IPS-18c (cell line): ENCODE measurements around the gene SNRPF.

ENCODE experiments used
- H3K4me3 ChIP-seq: 2 replicates; pipeline ENCODE4 v1.7.0; 2013; ENCODE audit warnings: low read depth, mild to moderate bottlenecking, low read length, moderate library complexity; ENCODE audit not compliant: insufficient read depth
- H3K9me3 ChIP-seq: one replicate; pipeline ENCODE4 v1.6.1; 2013; ENCODE audit warnings: mild to moderate bottlenecking, low read length, moderate library complexity; ENCODE audit not compliant: control insufficient read depth, insufficient read depth

Gene SNRPF

GRCh38 chr12:95851606-95852005 is 7.1 kb upstream of the SNRPF start:
- H3K4me3 ChIP-seq: no peak overlapping the region

GRCh38 chr12:95852133-95852532 is 6.6 kb upstream of the SNRPF start:
- H3K4me3 ChIP-seq: no peak overlapping the region

More at GRCh38 chr12:95851606-95852005, 7.1 kb upstream of the SNRPF start:
- no peaks in the 10 kb centered on the region for H3K9me3 ChIP-seq

GRCh38 chr12:95857156-95857555 is 1.6 kb upstream of the SNRPF start:
- Histone ChIP-seq H3K4me3 (no peak overlapping the region; the same call in 1 of the 2 replicates), H3K9me3 (no peaks in the 10 kb centered on the region)

More at GRCh38 chr12:95852133-95852532, 6.6 kb upstream of the SNRPF start:
- H3K9me3 ChIP-seq: no peaks in the 10 kb centered on the region

DNA sequence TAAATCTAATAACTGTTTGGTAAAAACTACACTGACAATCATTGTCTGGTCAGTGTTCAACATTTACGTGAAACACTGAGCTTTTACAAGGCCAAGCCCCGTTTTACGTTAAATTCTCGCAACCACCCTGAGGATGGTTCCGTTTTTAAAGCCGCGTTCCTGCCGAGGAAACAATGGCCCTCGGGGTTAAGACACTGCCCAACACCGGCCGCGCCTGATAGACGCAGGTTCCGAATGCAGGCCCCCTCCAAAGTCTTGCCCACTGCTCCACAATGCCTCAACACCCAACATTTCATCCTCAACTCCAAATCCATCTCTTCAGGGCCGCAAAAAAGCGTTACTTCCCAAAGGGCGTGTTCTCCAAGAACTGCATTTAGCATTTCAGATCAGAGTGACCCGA is 953 bp upstream of the SNRPF start:
- H3K4me3 ChIP-seq: peak overlapping the region; percentile 74
- no peaks in the 10 kb centered on the region for H3K9me3 ChIP-seq

GRCh38 chr12:95859344-95859816 is 628 bp downstream of the SNRPF start:
- Histone ChIP-seq H3K9me3 (no peaks in the 10 kb centered on the region), H3K4me3 (peak overlapping the region; percentile 74)

DNA sequence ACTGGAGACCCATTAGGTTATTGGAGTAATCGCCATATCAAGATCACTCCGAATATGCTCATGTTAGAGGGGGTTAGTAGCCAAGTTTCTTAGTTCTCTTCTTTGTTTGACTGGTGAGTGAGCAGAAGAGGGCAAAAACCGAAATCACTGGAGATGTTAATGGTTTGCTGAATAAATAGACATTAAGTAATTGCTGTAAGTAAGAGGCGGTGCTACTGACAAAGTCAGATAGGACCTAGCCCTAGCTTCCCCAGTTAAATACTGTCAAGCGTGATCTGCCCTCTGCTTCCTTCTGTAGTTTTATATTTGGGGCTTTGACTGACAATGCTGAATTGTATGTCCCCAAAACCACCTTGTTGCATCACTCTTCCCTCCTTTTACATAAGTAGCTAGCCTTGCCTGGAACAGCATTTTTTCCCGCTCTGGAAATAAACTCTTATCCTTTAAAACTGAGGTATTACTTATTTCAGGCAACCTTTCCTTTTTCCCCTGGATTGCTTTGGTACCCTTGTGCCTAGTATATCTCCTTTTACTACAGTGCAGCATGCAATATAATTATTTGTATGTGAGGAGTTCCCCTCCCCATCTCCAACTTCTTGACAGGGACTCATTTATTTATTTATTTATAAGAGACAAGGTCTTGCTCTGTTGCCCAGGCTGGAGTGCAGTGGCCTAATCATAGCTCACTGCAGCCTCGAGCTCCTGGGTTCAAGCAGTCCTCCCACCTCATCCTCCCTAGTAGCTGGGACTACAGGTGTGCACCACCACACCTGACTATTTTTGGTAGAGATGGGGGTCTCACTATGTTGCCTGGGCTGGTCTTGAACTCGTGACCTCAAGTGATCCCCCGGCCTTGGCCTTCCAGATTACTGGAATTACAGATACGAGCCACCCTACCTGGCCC is 1.4 kb downstream of the SNRPF start:
- Histone ChIP-seq H3K4me3 (peak overlapping the region; percentile 74), H3K9me3 (no peaks in the 10 kb centered on the region)

DNA sequence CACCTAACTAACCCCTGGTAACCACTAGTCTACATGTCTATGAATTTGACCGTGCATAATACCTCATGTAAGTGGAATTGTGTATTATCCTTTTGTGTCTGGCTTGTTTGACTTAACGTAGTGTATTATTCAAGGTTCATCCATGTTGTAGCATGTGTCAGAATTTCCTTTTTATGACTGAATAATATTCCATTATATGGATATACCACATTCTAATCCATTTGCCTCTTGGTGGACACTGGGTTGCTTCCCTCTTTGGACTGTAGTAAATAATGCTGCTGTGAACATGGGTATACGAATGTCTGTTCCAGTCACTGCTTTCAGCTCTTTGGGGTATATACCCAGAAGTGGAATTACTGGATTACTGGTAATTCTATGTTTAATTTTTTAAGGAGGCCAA is 3.3 kb downstream of the SNRPF start:
- Histone ChIP-seq H3K9me3 (no peaks in the 10 kb centered on the region), H3K4me3 (no peak overlapping the region)

DNA sequence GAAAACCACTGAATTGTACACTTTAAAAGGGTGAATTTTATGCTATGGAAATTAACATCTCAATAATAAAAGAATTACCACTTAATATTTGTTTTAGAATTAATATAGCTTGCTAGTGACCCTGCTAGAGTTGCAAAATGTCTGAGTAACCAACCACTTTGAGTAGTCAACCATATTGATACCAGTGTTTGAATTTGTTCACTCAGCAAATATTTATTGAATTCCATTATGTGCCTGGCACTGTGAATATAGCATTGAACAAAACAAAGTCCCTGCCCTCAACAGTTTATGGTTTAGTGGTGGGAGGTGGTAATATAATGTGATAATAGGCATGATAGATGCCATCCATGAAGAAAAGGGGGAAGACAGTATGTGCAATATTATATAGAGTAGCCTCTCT is 4.6 kb downstream of the SNRPF start:
- Histone ChIP-seq H3K4me3 (no peak overlapping the region), H3K9me3 (no peaks in the 10 kb centered on the region)

GRCh38 chr12:95870897-95871296 is 12.1 kb downstream of the SNRPF start:
- H3K9me3 ChIP-seq: no peaks in the 10 kb centered on the region

DNA sequence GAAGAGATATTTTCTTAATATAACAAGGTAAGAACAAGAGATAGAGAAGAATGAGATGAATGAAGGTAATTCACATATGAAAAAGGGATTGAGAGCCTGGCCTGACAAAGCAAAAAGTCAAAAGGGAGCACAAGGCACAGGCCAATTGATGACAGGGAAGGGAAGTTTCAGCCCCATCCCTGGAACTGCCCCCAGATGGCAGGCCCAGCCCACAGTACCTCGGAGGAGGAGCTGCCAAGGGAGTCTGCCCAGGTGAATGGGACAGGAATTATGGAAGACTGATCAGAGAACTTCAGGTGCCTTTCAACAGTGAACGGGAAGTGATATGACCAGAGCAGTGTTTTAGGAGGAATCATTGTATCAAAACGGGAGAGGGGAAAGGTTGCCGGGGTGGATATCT is 15.7 kb downstream of the SNRPF start:
- no peak overlapping the region for H3K4me3 ChIP-seq
- no peaks in the 10 kb centered on the region for H3K9me3 ChIP-seq

More at GRCh38 chr12:95870897-95871296, 12.1 kb downstream of the SNRPF start:
- no peak overlapping the region for H3K4me3 ChIP-seq

DNA sequence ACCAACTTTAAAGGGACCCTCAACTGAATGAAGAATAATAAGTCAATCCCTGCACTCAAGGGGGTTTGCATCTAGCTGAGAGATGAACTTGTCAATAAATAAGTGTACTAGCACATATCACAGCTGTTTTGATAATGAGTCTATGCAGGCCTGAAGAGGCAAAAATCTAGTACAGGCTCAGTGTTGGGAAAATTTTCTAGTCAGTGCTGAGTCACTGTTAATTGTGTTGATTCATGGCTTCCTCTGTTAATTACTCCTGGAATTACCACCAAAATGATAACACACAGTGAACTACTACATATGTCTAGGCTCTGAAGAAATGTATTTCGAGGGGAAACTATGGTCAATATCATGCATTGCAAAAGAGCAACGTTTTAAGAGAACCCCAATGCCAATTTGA is 18.9 kb downstream of the SNRPF start:
- H3K4me3 ChIP-seq: no peak overlapping the region
- peaks cover 2% of the 10 kb centered on the region for H3K9me3 ChIP-seq

DNA sequence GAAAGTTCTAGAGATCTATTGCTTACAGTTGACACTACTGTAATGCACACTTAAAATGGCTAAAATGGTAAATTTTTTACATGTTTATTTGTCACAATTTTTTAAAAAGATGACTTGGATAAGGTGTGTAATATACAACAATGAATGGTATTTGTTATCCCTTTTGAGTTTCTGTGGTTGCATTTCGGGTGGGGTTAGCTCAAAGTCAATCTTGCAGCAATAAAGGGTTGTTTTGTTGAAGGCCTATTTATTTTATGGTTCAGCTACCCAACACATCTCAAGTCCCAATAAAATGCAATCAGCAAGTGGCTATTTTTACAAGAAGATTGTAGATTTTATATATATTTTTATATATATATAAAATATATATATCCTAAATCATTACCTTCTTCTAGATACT is 22.1 kb downstream of the SNRPF start:
- no peak overlapping the region for H3K4me3 ChIP-seq
- H3K9me3 ChIP-seq: peaks cover 2% of the 10 kb centered on the region

- Histone ChIP-seq H3K9me3 (peaks cover 2% of the 10 kb centered on the region), H3K4me3 (no peak overlapping the region)
Measured at GRCh38 chr12:95881331-95881955, 22.7 kb downstream of the SNRPF start.

GRCh38 chr12:95882080-95882479 is 23.3 kb downstream of the SNRPF start:
- Histone ChIP-seq H3K9me3 (peaks cover 2% of the 10 kb centered on the region), H3K4me3 (no peak overlapping the region)

GRCh38 chr12:95882873-95883272 is 24.1 kb downstream of the SNRPF start:
- Histone ChIP-seq H3K9me3 (peaks cover 2% of the 10 kb centered on the region), H3K4me3 (no peak overlapping the region)

- H3K4me3 ChIP-seq: no peak overlapping the region
- peaks cover 2% of the 10 kb centered on the region for H3K9me3 ChIP-seq
Measured at GRCh38 chr12:95884998-95885397, 26.2 kb downstream of the SNRPF start.

DNA sequence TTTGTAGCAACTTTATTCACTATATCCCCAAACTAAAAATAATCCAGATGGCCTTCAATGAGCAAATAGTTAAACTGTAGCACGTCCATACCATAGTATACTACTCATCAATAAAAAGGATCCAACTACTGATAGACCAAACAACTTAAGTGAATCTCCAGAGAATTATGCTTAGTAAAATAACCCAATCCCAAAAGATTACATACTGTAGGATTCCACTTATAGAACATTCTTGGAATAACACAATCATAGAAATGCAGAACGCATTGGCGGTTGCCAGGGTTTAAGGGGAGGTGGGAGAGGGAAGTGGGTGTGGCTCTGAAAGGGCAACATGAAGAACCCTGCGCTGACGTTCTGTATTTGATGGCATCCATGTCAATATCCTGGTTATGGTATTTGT is 28.6 kb downstream of the SNRPF start:
- no peak overlapping the region for H3K4me3 ChIP-seq
- H3K9me3 ChIP-seq: peaks cover 2% of the 10 kb centered on the region

GRCh38 chr12:95890958-95891357 is 32.2 kb downstream of the SNRPF start:
- Histone ChIP-seq H3K9me3 (no peaks in the 10 kb centered on the region), H3K4me3 (no peak overlapping the region)
